Endothelial cell of umbilical vein (primary cell): ENCODE results near the gene KIF3B. TPM values are rescaled to one million over a fixed set of nuclear protein-coding genes. Genes with fewer than 3 reads are reported as not detected.

ENCODE experiments used
- BruUV-seq: library from RNA; stranded (reverse); fragments of 400-500 nt; replicated peaks from 2 replicates; lab custom pipeline; 2021; lab: Mats Ljungman, UMichigan
- CTCF ChIA-PET: fragments of 300-600, 350-600 bp; sonication (Branson Sonifier 250); formaldehyde crosslinking; loops from one replicate; lab custom pipeline; 2021; ENCODE audit warnings: antibody characterized with exemption, inconsistent platforms; lab: Charles Lee
- POLR2A ChIA-PET: fragments of 300-600, 350-600 bp; sonication (Branson Sonifier 250); formaldehyde crosslinking; loops from one replicate; lab custom pipeline; 2021; ENCODE audit warnings: antibody characterized with exemption, inconsistent platforms; lab: Charles Lee
- DNase-seq: peaks from one replicate; pipeline ENCODE4 v3.0.0-alpha.2; 2011; ENCODE audit warnings: low read depth, low spot score
- FAIRE-seq: peaks from 2 replicates; lab custom pipeline; 2011; peaks lifted over from hg19 to GRCh38; lab: Jason Lieb, UNC
- H2AFZ ChIP-seq: 2 replicates; pipeline ENCODE4 v1.6.0; 2012; ENCODE audit warnings: low read depth, low read length, control low read depth, inconsistent platforms
- H3K27ac ChIP-seq: 2 replicates; pipeline ENCODE4 v1.5.1; 2011; ENCODE audit warnings: low read depth, mild to moderate bottlenecking, control low read depth, low read length, moderate library complexity; ENCODE audit not compliant: insufficient read depth
- H3K27me3 ChIP-seq, 2 experiments: 2 replicates each; pipeline versions ENCODE4 v1.6.0 to v1.6.1; 2011; ENCODE audit warnings: low read length in 2 of 2, mixed read lengths in 1 of 2; ENCODE audit not compliant: control insufficient read depth in 2 of 2, insufficient read depth in 2 of 2
- H3K36me3 ChIP-seq, 2 experiments: 2 replicates in 1 of 2; 3 replicates in 1 of 2; pipeline ENCODE4 v1.5.1; 2011; ENCODE audit warnings: low read length in 2 of 2, mild to moderate bottlenecking in 1 of 2, moderate library complexity in 1 of 2; ENCODE audit not compliant: control insufficient read depth in 2 of 2, insufficient read depth in 2 of 2; ENCODE audit errors: extremely low read depth in 1 of 2
- H3K4me1 ChIP-seq: 3 replicates; pipeline ENCODE4 v1.5.1; 2011; ENCODE audit warnings: mild to moderate bottlenecking, low read length; ENCODE audit not compliant: control insufficient read depth, insufficient read depth; ENCODE audit errors: extremely low read depth
- H3K4me2 ChIP-seq: 2 replicates; pipeline ENCODE4 v1.6.1; 2011; ENCODE audit warnings: low read length, control low read depth, mixed read lengths; ENCODE audit not compliant: insufficient read depth
- H3K4me3 ChIP-seq, 3 experiments: fragments of 200-600 bp in 1 of 3; sonication (generic), shearing (Covaris generic) in 1 of 3; replicated peaks in 1 of 3; 2 replicates each; pipeline ENCODE4 v1.5.1; 2011 to 2016; ENCODE audit warnings: control low read depth in 3 of 3, low read length in 3 of 3, mild to moderate bottlenecking in 2 of 3, inconsistent platforms in 1 of 3, low read depth in 1 of 3, moderate library complexity in 1 of 3; ENCODE audit not compliant: insufficient read depth in 1 of 3
- H3K79me2 ChIP-seq: 2 replicates; pipeline ENCODE4 v1.6.0; 2012; ENCODE audit warnings: low read length, inconsistent platforms; ENCODE audit not compliant: control insufficient read depth, insufficient read depth
- H3K9ac ChIP-seq: replicated peaks from 2 replicates; pipeline ENCODE3; 2011; ENCODE audit warnings: low read length, control low read depth; ENCODE audit not compliant: insufficient read depth; ENCODE audit errors: extremely low read depth
- H3K9me1 ChIP-seq: replicated peaks from 3 replicates; pipeline ENCODE4 v1.6.0; 2011; ENCODE audit warnings: mild to moderate bottlenecking, low read length; ENCODE audit not compliant: control insufficient read depth, insufficient read depth; ENCODE audit errors: extremely low read depth
- H3K9me3 ChIP-seq: replicated peaks from 2 replicates; pipeline ENCODE4 v1.5.1; 2012; ENCODE audit warnings: low read length, inconsistent platforms; ENCODE audit not compliant: control insufficient read depth, insufficient read depth
- H4K20me1 ChIP-seq: replicated peaks from 2 replicates; pipeline ENCODE3; 2011; ENCODE audit warnings: mild to moderate bottlenecking, low read length; ENCODE audit not compliant: control insufficient read depth, insufficient read depth; ENCODE audit errors: extremely low read depth
- EZH2 ChIP-seq: IDR thresholded peaks from 2 replicates; pipeline ENCODE4 v1.6.1; 2012; ENCODE audit warnings: borderline replicate concordance, low read depth, mild to moderate bottlenecking, moderate library complexity, low read length, inconsistent platforms; ENCODE audit not compliant: severe bottlenecking
- FOS ChIP-seq: IDR thresholded peaks from 2 replicates; pipeline ENCODE4 v1.6.1; 2011; ENCODE audit warnings: mild to moderate bottlenecking, low read length, moderate library complexity, borderline replicate concordance; ENCODE audit not compliant: insufficient read depth
- GATA2 ChIP-seq: IDR thresholded peaks from 2 replicates; pipeline ENCODE4 v1.7.0; 2011; ENCODE audit warnings: low read depth, mild to moderate bottlenecking, moderate library complexity, mixed read lengths, low read length; ENCODE audit not compliant: insufficient read length, insufficient read depth
- JUN ChIP-seq: IDR thresholded peaks from 2 replicates; pipeline ENCODE4 v1.6.1; 2011; ENCODE audit warnings: borderline replicate concordance, low read depth; ENCODE audit not compliant: insufficient read length, insufficient read depth
- MAX ChIP-seq: IDR thresholded peaks from 2 replicates; pipeline ENCODE4 v1.6.1; 2011; ENCODE audit not compliant: insufficient read depth, insufficient read length
- MYC ChIP-seq: IDR thresholded peaks from one replicate; pipeline ENCODE4 v1.6.1; 2011; ENCODE audit warnings: mild to moderate bottlenecking, low read depth, low read length
- POLR2A ChIP-seq: IDR thresholded peaks from 2 replicates; pipeline ENCODE4 v1.6.1; 2012; ENCODE audit warnings: low read depth, mild to moderate bottlenecking, control low read depth, low read length
- POLR2AphosphoS5 ChIP-seq: IDR thresholded peaks from 2 replicates; pipeline ENCODE4 v1.6.1; 2012; ENCODE audit warnings: low read depth, mild to moderate bottlenecking, control low read depth, low read length, moderate library complexity; ENCODE audit not compliant: insufficient read depth
- dilution Hi-C: fragments of 300-500 bp; cut with MboI; formaldehyde crosslinking; loops from one replicate; pipeline ENCODE4 v1.15.0; 2019; ENCODE audit warnings: low sequenced_read_pairs; ENCODE audit not compliant: extremely low pct_ligation_motif_present
- intact Hi-C: fragments of 100-400 bp; cut with micrococcal nuclease; formaldehyde crosslinking; loops from one replicate; pipeline ENCODE4 v1.10.0; 2022
- polyA plus RNA-seq, 4 experiments: library from polyadenylated mRNA; depleted of rRNA in 3 of 4; stranded (reverse) in 3 of 4; unstranded in 1 of 4; fragments of >200 nt; gene quantifications; 2 replicates each; pipeline versions ENCODE4 v1.2.1 to v1.2.3, GENCODE V29; 2011 to 2012; ENCODE audit warnings: missing spikeins in 1 of 4
- total RNA-seq: library from RNA; stranded (reverse); gene quantifications from 2 replicates; pipeline ENCODE4 v1.2.3, GENCODE V29; 2021
- TF ChIP-seq, protein P1 (sequence below), 2 donors: IDR thresholded peaks; 1 replicate in 1 of 2; 2 replicates in 1 of 2; pipeline ENCODE4 v1.5.1; 2011; ENCODE audit warnings: low read length in 2 of 2, mild to moderate bottlenecking in 2 of 2, moderate library complexity in 2 of 2, control low read depth in 1 of 2, inconsistent platforms in 1 of 2, low read depth in 1 of 2; ENCODE audit not compliant: insufficient read depth in 1 of 2; ENCODE audit errors: extremely low read depth in 1 of 2

KIF3B gene
- total and polyA plus RNA-seq, 2 donors (not counting 3 experiments of a cell fraction or from before 2014, with no cell fraction given) = 14.5 to 25.1 TPM

DNA sequence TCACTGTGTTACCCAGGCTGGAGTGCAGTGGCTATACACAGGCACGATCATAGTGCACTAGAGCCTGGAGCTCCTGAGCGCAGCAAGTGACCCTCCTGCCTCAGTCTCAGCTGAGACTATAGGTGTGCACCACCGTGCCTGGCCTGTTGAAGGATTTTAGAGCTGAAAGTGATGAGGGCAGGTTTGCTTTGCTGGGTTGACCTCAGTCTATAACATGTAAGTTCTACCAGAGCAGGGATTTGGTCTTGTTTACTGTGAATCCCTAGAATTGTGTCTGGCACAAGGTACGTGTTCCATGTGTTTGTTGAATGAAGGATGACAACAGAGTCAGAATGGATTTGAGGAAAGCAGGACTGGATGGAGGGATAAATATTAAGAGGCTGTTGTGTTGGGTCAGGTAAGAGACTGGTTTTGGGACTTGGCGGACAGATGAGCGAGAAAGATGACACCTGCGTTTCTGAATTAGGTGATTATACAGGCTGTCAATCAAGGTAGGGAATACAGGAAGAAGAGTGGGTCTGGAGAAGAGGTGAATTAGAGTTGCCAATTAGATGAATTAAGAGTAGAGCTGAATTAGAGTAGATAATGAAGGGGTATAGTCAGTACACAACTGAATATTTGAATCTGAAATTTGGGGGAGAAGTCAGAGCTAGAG lies 87.2 kb downstream of the KIF3B start:
- H4K20me1 ChIP-seq = peaks cover 15% of the 10 kb centered on the region
- BruUV-seq = no TSS peak
- peaks cover 96% of the 10 kb centered on the region for H3K79me2 ChIP-seq
- ChIA-PET CTCF (interaction anchor here (0.8 kb wide), 1 partner anchor 158 kb away, joined by 3 read pairs; no protein-coding TSS in a partner anchor), POLR2A (no interaction called here)
- H3K9ac ChIP-seq = no peak overlapping the region
- DNase-seq (no peak), FAIRE-seq (no peak)
- peaks cover 14% of the 10 kb centered on the region for H3K4me1 ChIP-seq
- no peaks in the 10 kb centered on the region for H3K9me3 ChIP-seq
- intact Hi-C loops = loop anchor here (5.0 kb wide), 1 partner anchor 38 kb away; no protein-coding TSS in a partner anchor
- no peak overlapping the region for H2AFZ ChIP-seq
- H3K27ac ChIP-seq = no peak overlapping the region
- no peaks in the 10 kb centered on the region for H3K9me1 ChIP-seq
- no peak overlapping the region for H3K4me2 ChIP-seq
- no peak overlapping the region for H3K4me3 ChIP-seq
- TF ChIP-seq FOS (no peak), EZH2 (no peak)
- TF ChIP-seq, protein P1, sequence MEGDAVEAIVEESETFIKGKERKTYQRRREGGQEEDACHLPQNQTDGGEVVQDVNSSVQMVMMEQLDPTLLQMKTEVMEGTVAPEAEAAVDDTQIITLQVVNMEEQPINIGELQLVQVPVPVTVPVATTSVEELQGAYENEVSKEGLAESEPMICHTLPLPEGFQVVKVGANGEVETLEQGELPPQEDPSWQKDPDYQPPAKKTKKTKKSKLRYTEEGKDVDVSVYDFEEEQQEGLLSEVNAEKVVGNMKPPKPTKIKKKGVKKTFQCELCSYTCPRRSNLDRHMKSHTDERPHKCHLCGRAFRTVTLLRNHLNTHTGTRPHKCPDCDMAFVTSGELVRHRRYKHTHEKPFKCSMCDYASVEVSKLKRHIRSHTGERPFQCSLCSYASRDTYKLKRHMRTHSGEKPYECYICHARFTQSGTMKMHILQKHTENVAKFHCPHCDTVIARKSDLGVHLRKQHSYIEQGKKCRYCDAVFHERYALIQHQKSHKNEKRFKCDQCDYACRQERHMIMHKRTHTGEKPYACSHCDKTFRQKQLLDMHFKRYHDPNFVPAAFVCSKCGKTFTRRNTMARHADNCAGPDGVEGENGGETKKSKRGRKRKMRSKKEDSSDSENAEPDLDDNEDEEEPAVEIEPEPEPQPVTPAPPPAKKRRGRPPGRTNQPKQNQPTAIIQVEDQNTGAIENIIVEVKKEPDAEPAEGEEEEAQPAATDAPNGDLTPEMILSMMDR (IDR thresholded peaks at IDR 0.05; ENCODE audit: extremely low read depth in 1 of 2, insufficient read depth in 1 of 2, low read depth in 1 of 2, low read length in 2 of 2) = no peak
- peaks cover 3 to 11% of the 10 kb centered on the region in 2 experiments for H3K36me3 ChIP-seq
- no peaks in the 10 kb centered on the region for H3K27me3 ChIP-seq
- dilution Hi-C loops = no loop called here

DNA sequence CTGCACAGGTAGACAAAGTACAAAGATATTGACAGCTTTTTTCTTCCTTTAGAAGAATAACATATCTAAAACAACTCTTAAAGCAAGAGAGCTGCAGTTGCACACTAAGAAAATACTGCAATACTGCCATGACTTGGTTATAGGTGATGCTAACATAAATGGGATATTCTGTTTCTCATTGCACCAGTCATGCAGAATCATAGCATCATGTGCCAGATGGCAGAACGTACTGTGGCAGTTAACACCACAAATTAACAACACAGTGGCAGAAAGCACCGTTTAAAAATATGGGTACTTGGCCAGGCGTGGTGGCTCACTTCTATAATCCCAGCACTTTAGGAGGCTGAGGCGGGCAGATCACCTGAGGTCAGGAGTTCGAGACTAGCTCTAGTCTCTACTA lies 88.1 kb downstream of the KIF3B start:
- no peak overlapping the region for H3K27ac ChIP-seq
- TF ChIP-seq MAX (no peak), FOS (no peak), EZH2 (no peak), JUN (no peak), POLR2A (no peak), GATA2 (no peak), POLR2AphosphoS5 (no peak), MYC (no peak)
- TF ChIP-seq, protein P1 (IDR thresholded peaks at IDR 0.05; ENCODE audit: extremely low read depth in 1 of 2, insufficient read depth in 1 of 2, low read depth in 1 of 2, low read length in 2 of 2) = no peak
- H3K4me1 ChIP-seq = peaks cover 8% of the 10 kb centered on the region
- no peak overlapping the region for H3K4me2 ChIP-seq
- no peak overlapping the region for H3K9ac ChIP-seq
- dilution Hi-C loops = no loop called here
- DNase-seq (no peak), FAIRE-seq (no peak)
- BruUV-seq = no TSS peak
- H3K79me2 ChIP-seq = peaks cover 95% of the 10 kb centered on the region
- CTCF ChIA-PET = no interaction called here
- no peak overlapping the region for H3K4me3 ChIP-seq
- H3K36me3 ChIP-seq = peaks cover 3 to 13% of the 10 kb centered on the region in 2 experiments
- H3K27me3 ChIP-seq = no peaks in the 10 kb centered on the region
- H2AFZ ChIP-seq = no peak overlapping the region
- no peaks in the 10 kb centered on the region for H3K9me1 ChIP-seq
- peaks cover 12% of the 10 kb centered on the region for H4K20me1 ChIP-seq
- no peaks in the 10 kb centered on the region for H3K9me3 ChIP-seq
- POLR2A ChIA-PET = no interaction called here
- intact Hi-C loops = loop anchor here (5.0 kb wide), 1 partner anchor 37 kb away; no protein-coding TSS in a partner anchor
